Fibroblast of lung (primary cell): Measurements from ENCODE around the gene TTLL11.

Experiments used
- EZH2 ChIP-seq: IDR thresholded peaks from 2 replicates; pipeline ENCODE4 v1.5.1; 2012; ENCODE audit warnings: low read length, control low read depth, mild to moderate bottlenecking; ENCODE audit errors: missing control alignments
- TF ChIP-seq, protein P1 (sequence below), 2 donors: IDR thresholded peaks in 1 of 2; conservative IDR thresholded peaks in 1 of 2; 1 replicate in 1 of 2; 2 replicates in 1 of 2; pipeline ENCODE4 v1.5.1; 2011 to 2012; ENCODE audit warnings: low read length in 2 of 2, control low read depth in 1 of 2, inconsistent platforms in 1 of 2, low read depth in 1 of 2, mild to moderate bottlenecking in 1 of 2

- TF ChIP-seq, protein P1, sequence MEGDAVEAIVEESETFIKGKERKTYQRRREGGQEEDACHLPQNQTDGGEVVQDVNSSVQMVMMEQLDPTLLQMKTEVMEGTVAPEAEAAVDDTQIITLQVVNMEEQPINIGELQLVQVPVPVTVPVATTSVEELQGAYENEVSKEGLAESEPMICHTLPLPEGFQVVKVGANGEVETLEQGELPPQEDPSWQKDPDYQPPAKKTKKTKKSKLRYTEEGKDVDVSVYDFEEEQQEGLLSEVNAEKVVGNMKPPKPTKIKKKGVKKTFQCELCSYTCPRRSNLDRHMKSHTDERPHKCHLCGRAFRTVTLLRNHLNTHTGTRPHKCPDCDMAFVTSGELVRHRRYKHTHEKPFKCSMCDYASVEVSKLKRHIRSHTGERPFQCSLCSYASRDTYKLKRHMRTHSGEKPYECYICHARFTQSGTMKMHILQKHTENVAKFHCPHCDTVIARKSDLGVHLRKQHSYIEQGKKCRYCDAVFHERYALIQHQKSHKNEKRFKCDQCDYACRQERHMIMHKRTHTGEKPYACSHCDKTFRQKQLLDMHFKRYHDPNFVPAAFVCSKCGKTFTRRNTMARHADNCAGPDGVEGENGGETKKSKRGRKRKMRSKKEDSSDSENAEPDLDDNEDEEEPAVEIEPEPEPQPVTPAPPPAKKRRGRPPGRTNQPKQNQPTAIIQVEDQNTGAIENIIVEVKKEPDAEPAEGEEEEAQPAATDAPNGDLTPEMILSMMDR (conservative IDR thresholded peaks at IDR 0.05 in 1 of 2, IDR thresholded peaks at IDR 0.05 in 1 of 2; ENCODE audit: low read depth in 1 of 2, low read length in 2 of 2) = no peak
- TF ChIP-seq EZH2 = no peak
Observed at GRCh38 chr9:121935739-121936138, 157.4 kb downstream of the TTLL11 start.
